Pancreas (tissue), 10 donors: ENCODE measurements around the gene TOP3A. TPM values are rescaled to one million over a fixed set of nuclear protein-coding genes. Genes with fewer than 3 reads are reported as not detected.

Experiments used
- ATAC-seq, 4 donors: fragments of 200-7000 bp; cut with Tn5 transposase; one replicate each; pipeline versions ENCODE4 v1.8.0 to v1.9.1; 2020; ENCODE audit warnings: mild to moderate bottlenecking in 4 of 4, moderate library complexity in 4 of 4
- DNase-seq, 6 donors: peaks; one replicate each; pipeline ENCODE4 v3.0.0-alpha.2; 2020
- FAIRE-seq: peaks from 2 replicates; lab custom pipeline; 2012; peaks lifted over from hg19 to GRCh38; lab: Jason Lieb, UNC
- H3K27ac ChIP-seq, 4 donors: fragments of 200-600 bp; sonication (generic); 1 replicate in 3 of 4; 2 replicates in 1 of 4; pipeline versions ENCODE4 v1.5.0 to v1.8.0; 2020
- H3K27me3 ChIP-seq, 4 donors: fragments of 200-600 bp; one replicate each; pipeline ENCODE4 v1.8.0; 2021
- H3K36me3 ChIP-seq, 3 donors: fragments of 200-600 bp; sonication (generic) in 1 of 3; one replicate each; pipeline versions ENCODE4 v1.5.0 to v1.8.0; 2020 to 2021
- H3K4me1 ChIP-seq, 3 donors: fragments of 200-600 bp; one replicate each; pipeline ENCODE4 v1.8.0; 2021
- H3K4me3 ChIP-seq, 4 donors: fragments of 200-600 bp; sonication (generic) in 2 of 4; one replicate each; pipeline versions ENCODE4 v1.5.0 to v1.8.0; 2020 to 2021
- H3K9me3 ChIP-seq, 4 donors: fragments of 200-600 bp; one replicate each; pipeline ENCODE4 v1.8.0; 2021
- CTCF ChIP-seq, 4 donors: fragments of 200-600 bp; sonication (generic) in 3 of 4; IDR thresholded peaks; one replicate each; pipeline versions ENCODE4 v1.5.0 to v1.8.0; 2021; ENCODE audit warnings: antibody characterized with exemption in 4 of 4
- WGBS, 2 donors: extraction: QIAGEN DNeasy Blood & Tissue Kit; methylation state at CpG; one replicate each; pipeline ENCODE4 v1.1.7; 2013; 5-methylcytosine and 5-hydroxymethylcytosine counted together
- intact Hi-C, 3 donors: fragments of 100-400 bp; cut with DNase I; formaldehyde crosslinking; loops; one replicate each; pipeline versions ENCODE4 v1.11.1 to v1.14.2; 2022
- polyA plus RNA-seq, 2 donors: library from polyadenylated mRNA; stranded (reverse); fragments of 200-250 nt; gene quantifications; one replicate each; pipeline ENCODE4 v1.2.3, GENCODE V29; 2013
- total RNA-seq, 6 donors: library from RNA; stranded (reverse); fragmentation: NEBNext Ultra II Directional in 4 of 6; extraction: Animal tissue kit (Norgen Biotek cat#: 25700) in 4 of 6; gene quantifications; one replicate each; pipeline versions ENCODE4 v1.2.1 to v1.2.4, GENCODE V29; 2021 to 2023
- donor health status: healthy with polysubstance abuse.
- donor health status: DM: no; HTN: no; CAD: no; lungs with moderate emphysema.
- donor health status: DM: no; HTN: no; CAD: no.
- donor health status: control.
- donor health status: control.
- donor health status: Bipolar disorder and iron deficiency.
- donor health status: DM: yes; HTN: yes; CAD: no.
- donor health status: DM: no; HTN: no; CAD: no.
- donor health status: DM: no; HTN: no; CAD: no.
- donor health status: DM: yes; HTN: yes; CAD: no.

Gene TOP3A
- total and polyA plus RNA-seq, 8 donors: 9.4 to 18.7 (median 12.2) TPM

DNA sequence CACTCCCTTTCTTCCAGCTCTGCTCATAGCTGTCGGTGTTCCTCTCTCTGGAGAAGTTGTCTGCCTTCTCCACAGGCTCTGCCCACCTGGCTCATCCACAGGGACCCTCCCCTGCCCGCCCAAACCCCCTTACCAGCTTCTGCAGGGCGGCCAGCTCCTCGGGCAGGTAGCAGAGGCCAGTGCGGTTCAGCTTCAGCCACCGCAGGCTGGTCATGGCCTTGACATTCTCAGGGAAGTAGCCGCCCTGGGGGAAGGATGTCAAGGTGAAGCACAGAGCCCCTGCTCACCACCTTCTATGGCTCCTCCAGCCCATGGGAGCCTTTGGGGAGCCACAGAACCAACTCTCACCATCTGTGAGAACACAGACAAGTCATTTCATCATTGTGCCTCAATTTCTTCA, 58.0 kb downstream of the TOP3A start:
- DNase-seq (peak in 1 of 6 donors; percentile 36), FAIRE-seq (no peak), ATAC-seq (no peak)
- Histone ChIP-seq H3K36me3 (peaks cover 5 to 31% (median 30%) of the 10 kb centered on the region in 3 donors), H3K9me3 (no peaks in the 10 kb centered on the region), H3K4me1 (peaks cover 11 to 28% (median 20%) of the 10 kb centered on the region in 3 donors), H3K27ac (peak overlapping the region; percentile 49 to 93 (median 68)), H3K27me3 (no peaks in the 10 kb centered on the region), H3K4me3 (peak overlapping the region in 2 of 4 donors; percentile 67 to 99)
- intact Hi-C loops: no loop called here
- 38 to 52% methylated on average over 7 of the region's 7 CpGs for WGBS, 2 donors
- TF ChIP-seq CTCF (IDR thresholded peaks at IDR 0.05): no peak

DNA sequence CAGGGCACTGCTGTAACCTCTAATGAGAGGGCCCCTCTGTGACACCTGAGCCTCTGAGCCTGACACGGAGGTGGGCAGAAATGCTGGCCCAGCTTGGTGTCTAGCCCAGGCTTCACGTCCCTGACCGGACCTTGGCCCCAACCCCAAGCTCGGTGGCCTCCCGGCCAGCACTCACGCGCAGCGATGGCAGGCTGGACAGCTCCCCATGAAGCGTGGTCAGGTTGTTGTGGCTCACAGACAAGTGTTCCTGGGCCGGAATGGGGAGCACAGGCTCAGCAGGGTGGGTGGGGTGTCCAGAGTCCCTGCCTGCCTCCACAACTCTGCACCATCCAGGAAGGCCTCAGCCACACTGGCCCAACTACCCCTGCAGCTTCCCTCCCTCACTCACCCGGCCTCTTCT, 58.4 kb downstream of the TOP3A start:
- FAIRE-seq (no peak), ATAC-seq (no peak), DNase-seq (peak in 1 of 6 donors; percentile 35)
- Histone ChIP-seq H3K27me3 (no peaks in the 10 kb centered on the region), H3K4me1 (peaks cover 7 to 24% (median 18%) of the 10 kb centered on the region in 3 donors), H3K27ac (peak overlapping the region; percentile 49 to 93 (median 68)), H3K9me3 (no peaks in the 10 kb centered on the region), H3K36me3 (peaks cover 5 to 35% (median 34%) of the 10 kb centered on the region in 3 donors), H3K4me3 (peak overlapping the region in 1 of 4 donors; percentile 99)
- intact Hi-C loops: no loop called here
- 57 to 72% methylated on average over 11 of the region's 11 CpGs for WGBS, 2 donors
- no peak for TF ChIP-seq CTCF (IDR thresholded peaks at IDR 0.05)

- no peaks in the 10 kb centered on the region for H3K27me3 ChIP-seq
- TF ChIP-seq CTCF (IDR thresholded peaks at IDR 0.05): no peak
- WGBS, 2 donors: 95% methylated on average over 8 of the region's 8 CpGs
These were observed 59.7 kb downstream of the TOP3A start for GRCh38 chr17:18254888-18255649.

DNA sequence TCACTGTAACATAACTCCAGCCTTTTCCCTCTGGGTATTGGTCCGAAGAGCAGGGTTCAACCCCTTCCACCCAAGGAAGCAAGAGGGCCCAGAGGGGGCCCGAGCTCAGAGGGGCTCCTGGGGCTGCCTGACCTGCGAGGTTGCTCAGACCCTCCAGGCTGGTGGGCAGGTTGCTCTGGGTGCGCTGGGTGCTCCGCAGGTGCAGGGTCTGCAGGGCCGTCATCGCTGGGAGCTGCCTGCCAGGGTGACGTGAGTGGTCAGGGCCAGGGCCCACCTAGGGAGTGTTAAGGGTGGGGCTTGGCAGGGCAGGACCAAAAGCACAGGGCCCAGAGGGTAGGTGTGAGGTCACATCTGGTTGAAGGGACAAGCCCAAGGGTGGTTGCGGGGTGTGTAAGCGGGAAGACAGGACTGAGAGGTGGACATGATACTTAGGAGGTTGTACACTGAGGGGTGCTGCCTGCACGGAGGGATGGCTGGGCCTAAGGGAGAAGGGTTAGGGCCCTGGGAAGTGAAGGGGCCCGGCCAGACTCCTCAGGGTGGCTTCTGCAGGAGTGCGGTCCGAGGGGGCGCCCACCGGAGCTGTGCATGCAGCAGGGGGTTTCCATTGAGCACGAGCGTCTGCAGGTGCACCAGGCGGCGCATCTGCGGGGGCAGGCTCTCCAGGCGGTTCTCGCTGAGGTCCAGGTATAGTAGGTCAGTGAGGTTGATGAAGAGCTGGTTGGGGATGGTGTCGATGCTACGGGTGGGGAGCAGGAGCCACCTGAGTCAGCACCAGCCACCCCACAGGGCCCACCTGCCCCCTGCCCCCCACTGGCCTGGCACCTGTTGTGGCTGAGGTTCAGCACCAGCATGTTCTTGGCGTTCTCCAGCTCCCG, 60.6 kb downstream of the TOP3A start:
- peaks cover 0 to 18% (median 16%) of the 10 kb centered on the region in 3 donors for H3K4me1 ChIP-seq
- WGBS, 2 donors: 91 to 95% methylated on average over 27 of the region's 27 CpGs
- H3K27ac ChIP-seq: no peak overlapping the region
- no peak for TF ChIP-seq CTCF (IDR thresholded peaks at IDR 0.05)
- FAIRE-seq (no peak), DNase-seq (no peak), ATAC-seq (no peak)
- H3K4me3 ChIP-seq: no peak overlapping the region
- H3K36me3 ChIP-seq: peaks cover 8 to 50% (median 41%) of the 10 kb centered on the region in 3 donors
- intact Hi-C loops: no loop called here
- no peaks in the 10 kb centered on the region for H3K27me3 ChIP-seq
- H3K9me3 ChIP-seq: no peaks in the 10 kb centered on the region

More at GRCh38 chr17:18254888-18255649, 59.7 kb downstream of the TOP3A start:
- Histone ChIP-seq H3K27ac (no peak overlapping the region), H3K4me1 (peaks cover 6 to 23% (median 18%) of the 10 kb centered on the region in 3 donors), H3K4me3 (no peak overlapping the region), H3K9me3 (no peaks in the 10 kb centered on the region), H3K36me3 (peaks cover 8 to 47% (median 41%) of the 10 kb centered on the region in 3 donors)
- DNase-seq: no peak
- ATAC-seq: no peak
- intact Hi-C loops: no loop called here
- no peak for FAIRE-seq
